Activated CD4-positive, CD25-positive, alpha-beta regulatory T cell (primary cell): ENCODE measurements around the gene FAM181A.

Experiments used
- DNase-seq, 4 experiments: peaks; one replicate each; lab custom pipeline; 2025; lab: John Stamatoyannopoulos, UW

FAM181A gene

GRCh38 chr14:93962701-93963601 is 35.8 kb downstream of the FAM181A start:
- peak in 3 of 4 experiments; percentile 26 to 49 (median 35) for DNase-seq

GRCh38 chr14:93963692-93964091 is 36.5 kb downstream of the FAM181A start:
- DNase-seq = no peak

GRCh38 chr14:93964281-93964680 is 37.1 kb downstream of the FAM181A start:
- DNase-seq = no peak

GRCh38 chr14:93964820-93965286 is 37.7 kb downstream of the FAM181A start:
- no peak for DNase-seq

- DNase-seq = no peak
These were observed 38.2 kb downstream of the FAM181A start for GRCh38 chr14:93965287-93965821.

GRCh38 chr14:93965946-93966474 is 38.9 kb downstream of the FAM181A start:
- no peak for DNase-seq

GRCh38 chr14:93967637-93968250 is 40.6 kb downstream of the FAM181A start:
- no peak for DNase-seq

- no peak for DNase-seq
These were observed 42.1 kb downstream of the FAM181A start for GRCh38 chr14:93969082-93969828.

- peak in 3 of 4 experiments; percentile 32 to 57 (median 42) for DNase-seq
These were observed 43.4 kb downstream of the FAM181A start for GRCh38 chr14:93970585-93970964.

GRCh38 chr14:93970965-93971634 is 44.0 kb downstream of the FAM181A start:
- DNase-seq = peak in 3 of 4 experiments; percentile 16 to 46 (median 42)

GRCh38 chr14:93971635-93972027 is 44.5 kb downstream of the FAM181A start:
- DNase-seq = no peak

- no peak for DNase-seq
These were observed 45.6 kb downstream of the FAM181A start for GRCh38 chr14:93972618-93973205.

- DNase-seq = no peak
These were observed 46.5 kb downstream of the FAM181A start for GRCh38 chr14:93973607-93974006.

- no peak for DNase-seq
These were observed 47.2 kb downstream of the FAM181A start for GRCh38 chr14:93974299-93974698.

GRCh38 chr14:93974833-93975232 is 47.7 kb downstream of the FAM181A start:
- DNase-seq = no peak

- DNase-seq = no peak
These were observed 48.8 kb downstream of the FAM181A start for GRCh38 chr14:93975791-93976476.

GRCh38 chr14:93976477-93977057 is 49.4 kb downstream of the FAM181A start, which contains the start of gene ASB2:
ASB2 (minus strand) TSS chr14:93976570; CDS start chr14:93964539, 12,031 bp downstream.
- no peak for DNase-seq

- DNase-seq = no peak
These were observed 50.0 kb downstream of the FAM181A start for GRCh38 chr14:93977171-93977570.

GRCh38 chr14:93977790-93978581 is 50.8 kb downstream of the FAM181A start:
- DNase-seq = peak; percentile 21 to 57 (median 38)
